Measurements from ENCODE around the gene CACNA2D2.

DNA sequence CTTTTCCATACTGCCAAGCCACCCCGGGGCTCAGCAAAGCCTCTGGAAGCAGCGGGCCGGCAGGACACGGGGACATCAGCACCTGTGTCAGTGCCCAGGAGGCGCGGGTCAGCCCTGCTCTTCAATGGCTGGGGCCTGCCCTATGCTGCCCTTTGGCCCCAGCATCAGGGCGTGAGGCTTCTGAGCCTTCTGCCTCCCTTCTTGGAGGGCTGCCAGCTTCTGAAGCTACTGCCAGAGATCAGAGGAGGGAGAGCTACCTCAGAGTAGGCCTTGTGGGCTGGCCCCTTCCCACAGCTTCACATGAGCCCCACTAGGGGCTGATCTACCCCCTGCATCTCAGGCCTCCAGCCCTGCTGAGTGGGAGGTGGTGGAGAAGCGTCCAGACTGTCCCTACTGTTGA, 131.1 kb downstream of the CACNA2D2 start:
- TF ChIP-seq, protein P1, sequence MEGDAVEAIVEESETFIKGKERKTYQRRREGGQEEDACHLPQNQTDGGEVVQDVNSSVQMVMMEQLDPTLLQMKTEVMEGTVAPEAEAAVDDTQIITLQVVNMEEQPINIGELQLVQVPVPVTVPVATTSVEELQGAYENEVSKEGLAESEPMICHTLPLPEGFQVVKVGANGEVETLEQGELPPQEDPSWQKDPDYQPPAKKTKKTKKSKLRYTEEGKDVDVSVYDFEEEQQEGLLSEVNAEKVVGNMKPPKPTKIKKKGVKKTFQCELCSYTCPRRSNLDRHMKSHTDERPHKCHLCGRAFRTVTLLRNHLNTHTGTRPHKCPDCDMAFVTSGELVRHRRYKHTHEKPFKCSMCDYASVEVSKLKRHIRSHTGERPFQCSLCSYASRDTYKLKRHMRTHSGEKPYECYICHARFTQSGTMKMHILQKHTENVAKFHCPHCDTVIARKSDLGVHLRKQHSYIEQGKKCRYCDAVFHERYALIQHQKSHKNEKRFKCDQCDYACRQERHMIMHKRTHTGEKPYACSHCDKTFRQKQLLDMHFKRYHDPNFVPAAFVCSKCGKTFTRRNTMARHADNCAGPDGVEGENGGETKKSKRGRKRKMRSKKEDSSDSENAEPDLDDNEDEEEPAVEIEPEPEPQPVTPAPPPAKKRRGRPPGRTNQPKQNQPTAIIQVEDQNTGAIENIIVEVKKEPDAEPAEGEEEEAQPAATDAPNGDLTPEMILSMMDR (IDR thresholded peaks at IDR 0.05; ENCODE audit: insufficient read depth, low read length, poor library complexity, severe bottlenecking): no peak
- TF ChIP-seq EZH2phosphoT487 (conservative IDR thresholded peaks at IDR 0.05; ENCODE audit: low read length): no peak

All from SU-DHL-6 (cell line).